Measurements from ENCODE around the gene FBLN2. TPM values are rescaled to one million over a fixed set of nuclear protein-coding genes. Genes with fewer than 3 reads are reported as not detected.

The FBLN2 gene
- total RNA-seq, 1 donor from 2014 or later, result 94.3 TPM

DNA sequence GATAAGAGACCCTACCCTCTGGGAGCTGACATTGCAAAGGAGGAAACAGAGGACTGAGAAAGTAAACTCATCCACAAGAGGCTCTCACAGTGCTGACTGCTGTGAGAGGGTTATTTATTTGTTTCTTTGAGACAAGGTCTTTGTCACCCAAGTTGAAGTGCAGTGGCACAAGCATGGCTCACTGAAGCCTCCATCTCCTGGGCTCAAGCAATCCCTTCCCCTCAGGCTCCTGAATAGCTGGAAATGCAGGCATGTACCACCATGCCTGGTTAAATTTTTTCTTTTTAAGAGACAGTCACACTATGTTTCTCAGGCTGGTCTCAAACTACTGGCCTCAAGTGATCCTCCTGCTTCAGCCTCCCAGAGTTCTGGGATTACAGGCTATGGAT lies 52.8 kb downstream of the FBLN2 start:
- intact Hi-C loops (cut with DNase I), result no loop called here
- DNase-seq (ENCODE audit: extremely low spot score in 2 of 2), result no peak
- no peaks in the 10 kb centered on the region for H3K36me3 ChIP-seq
- no peak overlapping the region for H3K4me3 ChIP-seq
- no peaks in the 10 kb centered on the region for H3K27me3 ChIP-seq
- peaks cover 28% of the 10 kb centered on the region for H3K4me1 ChIP-seq
- H3K27ac ChIP-seq, result no peak overlapping the region
- no peak for TF ChIP-seq POLR2AphosphoS5 (IDR thresholded peaks at IDR 0.05; ENCODE audit: insufficient read depth in 1 of 2, low read depth in 1 of 2)
- TF ChIP-seq, protein P1, sequence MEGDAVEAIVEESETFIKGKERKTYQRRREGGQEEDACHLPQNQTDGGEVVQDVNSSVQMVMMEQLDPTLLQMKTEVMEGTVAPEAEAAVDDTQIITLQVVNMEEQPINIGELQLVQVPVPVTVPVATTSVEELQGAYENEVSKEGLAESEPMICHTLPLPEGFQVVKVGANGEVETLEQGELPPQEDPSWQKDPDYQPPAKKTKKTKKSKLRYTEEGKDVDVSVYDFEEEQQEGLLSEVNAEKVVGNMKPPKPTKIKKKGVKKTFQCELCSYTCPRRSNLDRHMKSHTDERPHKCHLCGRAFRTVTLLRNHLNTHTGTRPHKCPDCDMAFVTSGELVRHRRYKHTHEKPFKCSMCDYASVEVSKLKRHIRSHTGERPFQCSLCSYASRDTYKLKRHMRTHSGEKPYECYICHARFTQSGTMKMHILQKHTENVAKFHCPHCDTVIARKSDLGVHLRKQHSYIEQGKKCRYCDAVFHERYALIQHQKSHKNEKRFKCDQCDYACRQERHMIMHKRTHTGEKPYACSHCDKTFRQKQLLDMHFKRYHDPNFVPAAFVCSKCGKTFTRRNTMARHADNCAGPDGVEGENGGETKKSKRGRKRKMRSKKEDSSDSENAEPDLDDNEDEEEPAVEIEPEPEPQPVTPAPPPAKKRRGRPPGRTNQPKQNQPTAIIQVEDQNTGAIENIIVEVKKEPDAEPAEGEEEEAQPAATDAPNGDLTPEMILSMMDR (IDR thresholded peaks at IDR 0.05), result no peak
- TF ChIP-seq POLR2A (IDR thresholded peaks at IDR 0.05), result no peak
- H3K9me3 ChIP-seq, result no peaks in the 10 kb centered on the region

DNA sequence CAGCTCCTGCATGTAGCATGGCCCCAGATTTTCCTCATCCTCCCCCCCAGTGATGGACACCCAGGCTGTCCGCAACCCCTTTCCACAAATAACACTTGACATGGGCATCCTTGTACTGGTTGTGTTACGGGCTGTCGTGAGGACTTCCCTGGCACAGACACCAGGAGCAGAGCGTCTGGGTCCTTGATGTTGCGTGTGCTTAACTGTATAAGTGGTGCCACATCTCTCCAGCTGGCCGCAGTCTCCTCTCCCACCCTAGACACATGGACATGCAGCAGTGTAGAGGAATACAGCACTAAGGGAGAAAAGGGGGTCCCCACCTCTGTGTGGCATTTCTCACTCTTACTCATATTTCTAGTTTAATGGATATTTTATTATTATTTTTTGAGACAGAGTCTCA lies 56.6 kb downstream of the FBLN2 start:
- intact Hi-C loops (cut with DNase I), result no loop called here
- H3K36me3 ChIP-seq, result no peaks in the 10 kb centered on the region
- H3K9me3 ChIP-seq, result no peaks in the 10 kb centered on the region

DNA sequence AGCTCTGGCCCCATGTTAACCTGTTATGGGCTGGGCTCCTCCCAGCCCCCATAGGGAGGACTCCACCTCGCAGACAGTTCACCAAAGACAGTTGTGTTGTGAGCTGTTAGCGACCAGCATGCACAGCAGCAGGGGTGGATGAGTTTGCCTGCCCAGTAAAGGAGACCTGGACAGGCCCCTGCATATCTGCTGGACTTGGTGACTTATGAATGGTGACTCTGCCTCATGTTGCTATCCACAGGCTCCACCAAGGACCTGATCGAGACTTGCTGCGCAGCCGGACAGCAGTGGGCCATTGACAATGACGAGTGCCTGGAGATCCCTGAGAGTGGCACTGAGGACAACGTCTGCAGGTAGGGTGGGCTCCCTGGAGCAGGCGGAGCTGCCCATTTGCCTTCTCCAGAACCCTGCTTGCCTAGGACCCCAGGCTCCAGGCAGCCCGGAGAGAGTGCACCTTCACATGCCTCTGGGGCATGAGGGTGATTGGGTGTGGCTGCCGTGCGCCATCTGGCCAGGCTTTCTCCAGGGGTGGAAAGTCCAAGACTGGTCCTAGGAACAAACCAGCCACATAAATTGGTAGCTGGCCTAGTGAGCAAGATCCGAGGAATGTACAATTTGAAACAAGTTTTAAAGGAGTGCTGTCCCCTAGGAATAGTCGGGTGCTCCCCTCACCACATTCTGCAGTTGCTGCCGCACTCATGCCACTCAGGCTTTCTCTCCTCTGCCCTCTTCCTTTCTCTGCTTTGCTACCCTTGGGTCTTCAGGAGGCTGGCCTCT lies 59.1 kb downstream of the FBLN2 start:
- TF ChIP-seq POLR2AphosphoS5 (IDR thresholded peaks at IDR 0.05; ENCODE audit: insufficient read depth in 1 of 2, low read depth in 1 of 2), result no peak
- TF ChIP-seq, protein P1 (IDR thresholded peaks at IDR 0.05), result no peak
- Histone ChIP-seq H3K27ac (no peak overlapping the region), H3K4me3 (no peak overlapping the region), H3K4me1 (peaks cover 5% of the 10 kb centered on the region), H3K9me3 (no peaks in the 10 kb centered on the region), H3K27me3 (no peaks in the 10 kb centered on the region), H3K36me3 (no peaks in the 10 kb centered on the region)
- no peak for DNase-seq (ENCODE audit: extremely low spot score in 2 of 2)
- intact Hi-C loops (cut with DNase I), result no loop called here

More for the DNA sequence above, 56.6 kb downstream of the FBLN2 start:
- DNase-seq (ENCODE audit: extremely low spot score in 2 of 2), result no peak
- H3K4me3 ChIP-seq, result no peak overlapping the region
- no peak overlapping the region for H3K27ac ChIP-seq
- no peaks in the 10 kb centered on the region for H3K4me1 ChIP-seq
- no peak for TF ChIP-seq POLR2A (IDR thresholded peaks at IDR 0.05)
- H3K27me3 ChIP-seq, result no peaks in the 10 kb centered on the region

DNA sequence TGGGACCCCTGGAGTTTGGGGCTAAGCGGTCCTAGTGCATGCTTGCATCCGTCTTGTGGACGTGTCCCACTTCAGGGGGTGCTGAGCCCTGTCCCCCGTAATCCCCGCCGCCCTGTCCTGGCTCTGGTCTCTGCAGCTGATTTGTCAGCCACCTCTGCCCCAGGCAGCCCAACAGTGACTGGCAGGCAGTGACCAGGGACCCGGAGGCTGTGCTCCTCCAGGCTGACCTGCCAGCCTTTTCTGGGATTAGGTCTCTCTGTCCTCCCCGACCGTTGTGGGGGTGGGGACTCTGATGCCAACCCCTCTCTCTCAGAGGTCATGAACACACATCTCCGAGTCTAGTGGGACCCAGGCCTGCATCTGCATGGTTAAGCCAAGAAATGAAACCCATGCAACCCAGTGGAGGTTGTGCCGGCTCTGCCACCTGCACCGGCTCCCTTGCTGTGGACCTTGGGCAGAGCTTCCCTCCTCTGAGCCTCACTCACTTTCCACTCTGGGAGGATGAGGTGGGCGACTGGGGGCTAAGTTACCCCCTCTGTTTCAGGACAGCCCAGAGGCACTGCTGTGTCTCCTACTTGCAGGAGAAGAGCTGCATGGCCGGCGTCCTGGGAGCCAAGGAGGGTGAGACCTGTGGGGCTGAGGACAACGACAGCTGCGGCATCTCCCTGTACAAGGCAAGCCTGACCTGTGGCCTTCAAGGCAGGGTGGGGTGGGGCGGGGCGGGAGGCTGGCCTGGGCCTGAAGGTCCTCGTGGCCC lies 60.2 kb downstream of the FBLN2 start:
- TF ChIP-seq POLR2AphosphoS5 (IDR thresholded peaks at IDR 0.05; ENCODE audit: insufficient read depth in 1 of 2, low read depth in 1 of 2) (no peak), POLR2A (IDR thresholded peaks at IDR 0.05) (no peak)
- TF ChIP-seq, protein P1 (IDR thresholded peaks at IDR 0.05), result no peak
- H3K9me3 ChIP-seq, result no peaks in the 10 kb centered on the region
- H3K36me3 ChIP-seq, result no peaks in the 10 kb centered on the region
- H3K4me3 ChIP-seq, result no peak overlapping the region
- intact Hi-C loops (cut with DNase I), result no loop called here
- H3K27me3 ChIP-seq, result no peaks in the 10 kb centered on the region
- no peak overlapping the region for H3K27ac ChIP-seq
- no peak for DNase-seq (ENCODE audit: extremely low spot score in 2 of 2)
- H3K4me1 ChIP-seq, result peaks cover 12% of the 10 kb centered on the region

DNA sequence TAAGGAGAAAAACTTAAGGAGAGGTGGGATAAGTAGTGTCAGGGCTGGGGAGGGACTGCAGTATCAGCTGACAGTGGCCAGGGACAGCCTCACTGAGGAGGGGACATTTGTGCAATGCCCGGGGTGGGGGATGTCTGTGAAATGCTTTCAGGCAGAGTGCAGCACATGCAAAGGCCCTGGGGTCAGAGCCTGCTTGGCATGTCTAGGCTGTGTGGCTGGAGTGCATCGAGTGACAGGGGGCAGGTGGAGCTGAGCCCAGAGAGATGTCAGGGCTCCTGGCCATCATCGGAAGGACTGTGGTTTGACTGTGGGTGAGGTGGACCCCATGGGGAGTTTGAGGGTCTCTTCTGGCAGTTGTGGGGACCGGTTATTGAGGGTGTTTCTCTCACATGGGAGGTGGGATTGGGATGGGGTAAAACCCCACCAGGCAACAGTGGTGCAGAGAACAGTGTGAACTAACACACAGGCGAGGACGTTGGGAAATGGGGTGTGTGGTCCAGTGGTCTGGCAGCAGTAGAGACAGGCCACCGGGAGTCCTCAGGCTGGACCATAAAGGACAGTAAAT lies 61.2 kb downstream of the FBLN2 start:
- Histone ChIP-seq H3K9me3 (no peaks in the 10 kb centered on the region), H3K4me1 (peaks cover 12% of the 10 kb centered on the region), H3K27me3 (no peaks in the 10 kb centered on the region), H3K36me3 (no peaks in the 10 kb centered on the region), H3K4me3 (no peak overlapping the region), H3K27ac (no peak overlapping the region)
- TF ChIP-seq, protein P1 (IDR thresholded peaks at IDR 0.05), result no peak
- TF ChIP-seq POLR2AphosphoS5 (IDR thresholded peaks at IDR 0.05; ENCODE audit: insufficient read depth in 1 of 2, low read depth in 1 of 2) (no peak), POLR2A (IDR thresholded peaks at IDR 0.05) (no peak)
- intact Hi-C loops (cut with DNase I), result no loop called here
- no peak for DNase-seq (ENCODE audit: extremely low spot score in 2 of 2)

All from vagina (tissue), 2 donors.